Measurements from ENCODE around the gene IRAK1. TPM values are rescaled to one million over a fixed set of nuclear protein-coding genes. Genes with fewer than 3 reads are reported as not detected.

IRAK1 gene
- total and polyA plus RNA-seq, 2 of the 8 experiments (the other 6 are each of a cell fraction or from before 2014, with no cell fraction given) = 26.6 to 41.7 TPM

DNA sequence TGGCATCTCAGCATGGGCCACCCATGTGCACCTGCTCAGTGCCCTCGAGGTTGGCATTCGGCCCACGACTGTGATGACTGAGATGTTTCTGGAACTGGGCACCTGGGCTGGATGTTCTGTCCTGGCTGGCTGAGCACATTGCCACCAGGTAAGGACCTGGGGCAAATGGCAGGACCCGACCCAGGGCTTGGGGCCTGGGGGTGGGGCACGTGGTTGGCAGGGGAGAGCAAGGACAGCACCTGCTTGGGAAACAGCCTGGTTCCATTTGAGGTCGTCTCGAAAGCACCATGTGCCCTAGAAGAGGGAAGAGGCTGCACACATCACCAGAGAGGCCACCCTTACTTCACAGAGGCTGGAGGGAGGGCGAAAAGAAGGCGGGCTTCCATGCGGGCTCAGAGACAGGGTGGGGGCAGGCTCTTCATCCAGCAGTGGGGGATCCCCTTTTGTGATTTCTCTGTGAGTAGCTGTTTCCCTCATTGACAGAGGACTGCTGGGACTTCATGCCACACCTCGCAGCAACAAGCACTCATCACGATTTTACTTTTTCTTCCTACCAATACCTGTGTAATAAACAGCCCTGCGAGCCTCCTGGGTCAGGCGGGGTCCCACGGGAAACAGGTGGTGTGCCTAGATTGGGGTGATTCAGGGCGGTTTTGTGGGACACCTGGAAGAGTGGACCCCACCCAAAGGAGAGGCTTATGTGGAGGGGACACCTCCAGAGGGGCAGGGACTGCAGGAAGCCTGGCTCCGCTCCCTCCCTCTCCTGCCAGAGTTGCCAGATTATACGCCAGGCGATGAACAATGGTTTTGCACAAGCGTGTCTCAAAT is 35.1 kb downstream of the IRAK1 start:
- Histone ChIP-seq H4K8ac (ENCODE audit: extremely low read depth, insufficient read depth, low read length) (no peak overlapping the region), H3K36me3 (ENCODE audit: control insufficient read depth in 2 of 4, insufficient read depth in 4 of 4, low read length in 3 of 4) (no peaks in the 10 kb centered on the region), H3K14ac (ENCODE audit: insufficient read length) (no peak overlapping the region), H4K5ac (ENCODE audit: insufficient read length, low read depth, low read length) (no peak overlapping the region), H2BK12ac (ENCODE audit: low read depth, low read length) (no peak overlapping the region), H3K23ac (ENCODE audit: insufficient read length) (no peak overlapping the region), H3K79me1 (ENCODE audit: low read depth, low read length) (no peaks in the 10 kb centered on the region), H3K4me3 (ENCODE audit: extremely low read depth in 1 of 4, insufficient read depth in 2 of 4, low read depth in 3 of 4, low read length in 4 of 4) (no peak overlapping the region), H3K9ac (replicated peaks in 1 of 4; ENCODE audit: extremely low read depth in 1 of 4, low read depth in 3 of 4, low read length in 3 of 4) (no peak overlapping the region), H3K4ac (replicated peaks; ENCODE audit: insufficient read length, low read depth, low read length) (no peak overlapping the region), H3K27me3 (replicated peaks in 1 of 4; ENCODE audit: control insufficient read depth in 3 of 4, extremely low read depth in 1 of 4, insufficient read depth in 3 of 4, low read length in 3 of 4) (no peaks in the 10 kb centered on the region), H3K56ac (replicated peaks; ENCODE audit: insufficient read length, low read depth, low read length) (no peak overlapping the region), H2BK15ac (ENCODE audit: low read length) (no peak overlapping the region), H2AK5ac (ENCODE audit: low read depth, low read length) (no peak overlapping the region), H4K20me1 (replicated peaks in 1 of 2; ENCODE audit: control insufficient read depth in 1 of 2, insufficient read depth in 2 of 2, low read length in 2 of 2) (no peaks in the 10 kb centered on the region), H2BK5ac (ENCODE audit: low read depth, low read length) (no peak overlapping the region), H2AFZ (ENCODE audit: low read length) (no peak overlapping the region), H3K4me2 (ENCODE audit: insufficient read depth in 1 of 2, low read depth in 2 of 2, low read length in 2 of 2) (no peak overlapping the region), H3K23me2 (ENCODE audit: low read depth, low read length) (no peaks in the 10 kb centered on the region), H3K27ac (ENCODE audit: low read depth, low read length) (no peak overlapping the region), H3K79me2 (ENCODE audit: control insufficient read depth in 1 of 2, insufficient read depth in 2 of 2, low read length in 2 of 2) (no peaks in the 10 kb centered on the region), H3K4me1 (replicated peaks in 1 of 4; ENCODE audit: control insufficient read depth in 3 of 4, insufficient read depth in 4 of 4, low read length in 3 of 4) (peaks cover 0 to 4% (median 0%) of the 10 kb centered on the region in 4 experiments; a peak in 1 of 7 replicates), H3K9me3 (ENCODE audit: insufficient read depth in 2 of 2, low read depth in 1 of 2, low read length in 1 of 2) (no peaks in the 10 kb centered on the region), H3K18ac (ENCODE audit: extremely low read depth, low read length) (no peak overlapping the region), H4K91ac (replicated peaks; ENCODE audit: insufficient read length, low read length) (no peak overlapping the region), H2BK120ac (replicated peaks; ENCODE audit: low read depth, low read length) (no peak overlapping the region), H2BK20ac (ENCODE audit: low read length) (no peak overlapping the region)
- 88% methylated on average over 12 of the region's 20 CpGs; no CpG with 5 or more reads in 1 of the 2 experiments for WGBS, 2 experiments (ENCODE audit: extremely low coverage in 1 of 2, insufficient coverage in 1 of 2, insufficient read length in 1 of 2, insufficient replicate concordance in 2 of 2, low coverage in 1 of 2, low lambda C conversion rate in 2 of 2, missing lambda C conversion rate in 1 of 2)
- CTCF ChIA-PET (ENCODE audit: partially characterized antibody) = no interaction called here
- POLR2A ChIA-PET (ENCODE audit: partially characterized antibody) = interaction anchor here (0.6 to 1.6 kb wide), 4 partner anchors 9 to 40 kb away, joined by 3 read pairs; partner anchors contain the start of gene TMEM187
- TF ChIP-seq BACH1 (IDR thresholded peaks at IDR 0.05; ENCODE audit: low read length) = no peak
- no peak for TF ChIP-seq FOSL1 (IDR thresholded peaks at IDR 0.05; ENCODE audit: insufficient read depth, low read depth, low read length)
- no peak for TF ChIP-seq RAD21 (IDR thresholded peaks at IDR 0.05 in 1 of 2, conservative IDR thresholded peaks at IDR 0.05 in 1 of 2; ENCODE audit: low read depth in 2 of 2, low read length in 2 of 2)
- no peak for TF ChIP-seq EP300 (IDR thresholded peaks at IDR 0.05; ENCODE audit: borderline replicate concordance in 1 of 2, low read depth in 2 of 2, low read length in 2 of 2)
- no peak for TF ChIP-seq SIRT6 (IDR thresholded peaks at IDR 0.05; ENCODE audit: low read length)
- no peak for TF ChIP-seq HDAC2 (IDR thresholded peaks at IDR 0.05; ENCODE audit: borderline replicate concordance in 1 of 2, low read depth in 2 of 2, low read length in 2 of 2)
- TF ChIP-seq, protein P1, sequence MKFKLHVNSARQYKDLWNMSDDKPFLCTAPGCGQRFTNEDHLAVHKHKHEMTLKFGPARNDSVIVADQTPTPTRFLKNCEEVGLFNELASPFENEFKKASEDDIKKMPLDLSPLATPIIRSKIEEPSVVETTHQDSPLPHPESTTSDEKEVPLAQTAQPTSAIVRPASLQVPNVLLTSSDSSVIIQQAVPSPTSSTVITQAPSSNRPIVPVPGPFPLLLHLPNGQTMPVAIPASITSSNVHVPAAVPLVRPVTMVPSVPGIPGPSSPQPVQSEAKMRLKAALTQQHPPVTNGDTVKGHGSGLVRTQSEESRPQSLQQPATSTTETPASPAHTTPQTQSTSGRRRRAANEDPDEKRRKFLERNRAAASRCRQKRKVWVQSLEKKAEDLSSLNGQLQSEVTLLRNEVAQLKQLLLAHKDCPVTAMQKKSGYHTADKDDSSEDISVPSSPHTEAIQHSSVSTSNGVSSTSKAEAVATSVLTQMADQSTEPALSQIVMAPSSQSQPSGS (IDR thresholded peaks at IDR 0.05; ENCODE audit: low read length) = no peak
- FAIRE-seq (no peak), DNase-seq (ENCODE audit: low read depth in 1 of 2, low spot score in 2 of 2) (no peak)
